Activated B cell treated with CpG ODN at 0.5 μM for 24 hours (primary cell): Measurements from ENCODE around the gene RALGAPB. TPM values are rescaled to one million over a fixed set of nuclear protein-coding genes. Genes with fewer than 3 reads are reported as not detected.

ENCODE experiments used
- ATAC-seq: fragments of 200-7000 bp; cut with Tn5 transposase; one replicate; pipeline ENCODE4 v1.10.0; 2021; ENCODE audit warnings: low read depth, mild to moderate bottlenecking, moderate library complexity
- CTCF ChIA-PET: fragments of 350-600 bp; sonication (Branson Sonifier 250); formaldehyde crosslinking; loops from one replicate; lab custom pipeline; 2021; ENCODE audit warnings: antibody characterized with exemption; lab: Charles Lee
- POLR2A ChIA-PET: fragments of 350-600 bp; sonication (Branson Sonifier 250); formaldehyde crosslinking; loops from one replicate; lab custom pipeline; 2021; ENCODE audit warnings: antibody characterized with exemption; lab: Charles Lee
- DNase-seq: peaks from one replicate; pipeline ENCODE4 v3.0.0; 2022
- H3K27ac Mint-ChIP-seq: one replicate; pipeline ENCODE4 v1.8.0; 2020; ENCODE audit warnings: mixed read lengths
- H3K27me3 Mint-ChIP-seq: one replicate; pipeline ENCODE4 v1.8.0; 2021; ENCODE audit warnings: mixed read lengths
- H3K36me3 Mint-ChIP-seq: one replicate; pipeline ENCODE4 v1.8.0; 2021; ENCODE audit warnings: low read depth, mixed read lengths
- H3K4me1 Mint-ChIP-seq: one replicate; pipeline ENCODE4 v1.8.0; 2021; ENCODE audit warnings: mixed read lengths
- H3K4me3 Mint-ChIP-seq: one replicate; pipeline ENCODE4 v1.8.0; 2020; ENCODE audit warnings: mild to moderate bottlenecking, mixed read lengths
- H3K9me3 Mint-ChIP-seq: one replicate; pipeline ENCODE4 v1.8.0; 2020; ENCODE audit warnings: mixed read lengths
- intact Hi-C: fragments of 100-400 bp; cut with micrococcal nuclease; formaldehyde crosslinking; loops from one replicate; pipeline ENCODE4 v1.15.1; 2024
- total RNA-seq: library from RNA; stranded (reverse); gene quantifications from 2 replicates; pipeline ENCODE4 v1.2.3, GENCODE V29; 2022
- TF ChIP-seq, protein P1 (sequence below): fragments of 200-600 bp; IDR thresholded peaks from one replicate; pipeline ENCODE4 v1.8.0; 2022; ENCODE audit warnings: antibody characterized with exemption, mild to moderate bottlenecking

RALGAPB gene
- total RNA-seq, 1 donor from 2014 or later, result 48.3 TPM

DNA sequence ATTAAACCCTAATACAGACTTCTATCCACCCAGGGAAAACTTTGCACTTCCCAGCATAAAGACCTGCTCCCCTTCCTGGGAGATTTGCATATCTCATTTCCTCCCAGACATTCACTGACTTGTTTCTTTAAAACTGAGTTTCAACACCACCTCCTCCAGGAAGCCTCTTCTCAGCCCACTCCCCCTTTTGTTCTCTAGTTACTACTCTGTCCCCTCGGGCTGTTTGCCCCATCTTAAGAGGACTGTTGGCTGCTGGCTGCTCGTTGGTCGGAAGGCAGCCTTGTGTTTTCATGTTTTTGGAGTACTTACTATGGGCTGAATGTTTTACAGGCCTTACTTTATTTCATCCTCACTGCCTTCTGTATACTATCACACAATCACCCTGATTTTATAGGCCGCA, 135.5 kb downstream of the RALGAPB start:
- H3K4me3 Mint-ChIP-seq, result no peak overlapping the region
- H3K4me1 Mint-ChIP-seq, result peaks cover 3% of the 10 kb centered on the region
- H3K27me3 Mint-ChIP-seq, result peaks cover 45% of the 10 kb centered on the region
- intact Hi-C loops, result no loop called here
- H3K9me3 Mint-ChIP-seq, result no peaks in the 10 kb centered on the region
- H3K36me3 Mint-ChIP-seq, result no peaks in the 10 kb centered on the region
- ChIA-PET POLR2A (no interaction called here), CTCF (no interaction called here)
- DNase-seq (no peak), ATAC-seq (no peak)
- TF ChIP-seq, protein P1, sequence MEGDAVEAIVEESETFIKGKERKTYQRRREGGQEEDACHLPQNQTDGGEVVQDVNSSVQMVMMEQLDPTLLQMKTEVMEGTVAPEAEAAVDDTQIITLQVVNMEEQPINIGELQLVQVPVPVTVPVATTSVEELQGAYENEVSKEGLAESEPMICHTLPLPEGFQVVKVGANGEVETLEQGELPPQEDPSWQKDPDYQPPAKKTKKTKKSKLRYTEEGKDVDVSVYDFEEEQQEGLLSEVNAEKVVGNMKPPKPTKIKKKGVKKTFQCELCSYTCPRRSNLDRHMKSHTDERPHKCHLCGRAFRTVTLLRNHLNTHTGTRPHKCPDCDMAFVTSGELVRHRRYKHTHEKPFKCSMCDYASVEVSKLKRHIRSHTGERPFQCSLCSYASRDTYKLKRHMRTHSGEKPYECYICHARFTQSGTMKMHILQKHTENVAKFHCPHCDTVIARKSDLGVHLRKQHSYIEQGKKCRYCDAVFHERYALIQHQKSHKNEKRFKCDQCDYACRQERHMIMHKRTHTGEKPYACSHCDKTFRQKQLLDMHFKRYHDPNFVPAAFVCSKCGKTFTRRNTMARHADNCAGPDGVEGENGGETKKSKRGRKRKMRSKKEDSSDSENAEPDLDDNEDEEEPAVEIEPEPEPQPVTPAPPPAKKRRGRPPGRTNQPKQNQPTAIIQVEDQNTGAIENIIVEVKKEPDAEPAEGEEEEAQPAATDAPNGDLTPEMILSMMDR, result no peak
- H3K27ac Mint-ChIP-seq, result no peak overlapping the region

DNA sequence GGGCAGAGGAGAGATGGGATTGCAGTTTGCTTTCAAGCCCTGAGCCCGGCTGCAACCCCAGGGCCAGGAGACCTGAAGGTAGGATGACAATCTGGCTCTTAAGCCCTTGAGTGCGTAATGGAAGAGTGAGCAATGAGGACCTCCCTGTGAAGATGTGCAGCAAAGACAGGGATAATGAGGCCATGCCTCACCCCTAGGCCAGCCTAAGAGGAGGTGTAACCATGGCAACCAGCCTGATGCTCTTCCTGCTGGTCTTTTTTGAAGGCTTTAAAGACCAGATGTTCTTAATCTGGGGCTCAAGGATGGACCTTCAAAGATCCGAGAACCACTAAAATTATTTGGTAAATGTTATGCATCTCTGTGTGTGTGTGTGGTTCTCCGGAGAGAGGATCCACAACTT, 137.2 kb downstream of the RALGAPB start:
- POLR2A ChIA-PET, result no interaction called here
- DNase-seq, result no peak
- Mint-ChIP-seq H3K27ac (no peak overlapping the region), H3K9me3 (no peaks in the 10 kb centered on the region), H3K36me3 (no peaks in the 10 kb centered on the region), H3K27me3 (peaks cover 40% of the 10 kb centered on the region), H3K4me3 (no peak overlapping the region), H3K4me1 (peaks cover 3% of the 10 kb centered on the region)
- TF ChIP-seq, protein P1, result no peak
- intact Hi-C loops, result no loop called here
- CTCF ChIA-PET, result no interaction called here
- no peak for ATAC-seq

DNA sequence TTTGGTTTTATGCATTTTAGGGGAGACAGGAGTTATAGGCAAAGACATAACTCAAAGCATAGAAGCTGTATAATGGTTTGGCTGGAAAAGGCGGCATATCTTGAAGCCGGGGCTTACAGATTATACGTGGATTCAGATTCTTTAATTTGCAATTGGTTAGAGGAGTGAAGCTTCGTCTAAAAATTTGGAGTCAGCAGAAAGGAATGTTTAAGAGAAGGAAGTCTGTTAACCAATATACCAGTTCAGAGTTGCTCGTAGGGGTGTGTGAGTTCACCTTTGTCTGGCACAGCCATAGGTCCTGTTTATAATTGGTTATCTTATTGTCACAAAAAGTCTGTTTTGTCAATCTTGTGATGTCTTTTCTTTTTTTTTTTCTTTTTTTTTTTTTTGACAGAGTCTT, 137.9 kb downstream of the RALGAPB start:
- ATAC-seq, result no peak
- ChIA-PET CTCF (no interaction called here), POLR2A (no interaction called here)
- TF ChIP-seq, protein P1, result no peak
- no peaks in the 10 kb centered on the region for H3K9me3 Mint-ChIP-seq
- no peaks in the 10 kb centered on the region for H3K36me3 Mint-ChIP-seq
- DNase-seq, result no peak
- H3K27me3 Mint-ChIP-seq, result peaks cover 33% of the 10 kb centered on the region
- H3K4me1 Mint-ChIP-seq, result peaks cover 3% of the 10 kb centered on the region
- intact Hi-C loops, result no loop called here
- H3K4me3 Mint-ChIP-seq, result no peak overlapping the region
- H3K27ac Mint-ChIP-seq, result no peak overlapping the region

DNA sequence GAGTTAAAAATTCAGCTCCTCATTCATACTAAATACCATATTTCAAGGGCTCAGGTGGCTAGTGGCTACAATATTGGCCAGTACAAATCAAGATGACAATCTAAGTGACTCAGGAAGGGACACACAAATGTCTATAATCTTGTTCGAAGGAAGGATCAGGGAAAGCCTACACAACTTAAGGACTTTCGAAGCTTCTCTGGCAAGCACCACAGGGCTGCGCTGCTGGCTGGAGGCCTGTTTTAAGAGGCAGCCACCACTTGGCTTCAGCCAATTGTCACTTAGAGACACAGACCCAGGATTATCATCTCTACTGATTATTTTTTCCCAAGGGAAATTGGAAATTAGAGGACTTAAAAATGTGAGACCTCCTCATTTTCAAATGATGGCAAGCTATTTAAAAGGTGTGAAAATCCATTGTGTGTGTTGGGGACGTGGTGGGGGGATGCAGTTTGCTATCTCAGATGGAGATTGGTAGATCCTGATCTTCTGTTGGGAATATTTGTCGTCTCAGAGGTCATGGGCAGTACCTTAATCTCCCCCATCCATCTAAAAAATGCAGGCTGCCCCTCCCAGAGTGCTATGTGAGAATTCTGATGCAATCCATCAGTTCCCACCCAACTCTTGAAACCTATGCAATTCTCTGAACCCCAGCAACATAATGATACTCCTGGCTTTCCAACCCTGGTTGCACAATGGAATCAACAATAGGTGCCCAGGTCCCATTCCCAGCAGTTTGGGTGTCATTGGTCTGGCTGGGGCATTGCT, 140.3 kb downstream of the RALGAPB start:
- H3K4me1 Mint-ChIP-seq, result peaks cover 3% of the 10 kb centered on the region
- ChIA-PET CTCF (no interaction called here), POLR2A (no interaction called here)
- no peak overlapping the region for H3K4me3 Mint-ChIP-seq
- no peak overlapping the region for H3K27ac Mint-ChIP-seq
- TF ChIP-seq, protein P1, result no peak
- intact Hi-C loops, result no loop called here
- no peaks in the 10 kb centered on the region for H3K9me3 Mint-ChIP-seq
- ATAC-seq (no peak), DNase-seq (no peak)
- peaks cover 27% of the 10 kb centered on the region for H3K27me3 Mint-ChIP-seq
- H3K36me3 Mint-ChIP-seq, result no peaks in the 10 kb centered on the region

DNA sequence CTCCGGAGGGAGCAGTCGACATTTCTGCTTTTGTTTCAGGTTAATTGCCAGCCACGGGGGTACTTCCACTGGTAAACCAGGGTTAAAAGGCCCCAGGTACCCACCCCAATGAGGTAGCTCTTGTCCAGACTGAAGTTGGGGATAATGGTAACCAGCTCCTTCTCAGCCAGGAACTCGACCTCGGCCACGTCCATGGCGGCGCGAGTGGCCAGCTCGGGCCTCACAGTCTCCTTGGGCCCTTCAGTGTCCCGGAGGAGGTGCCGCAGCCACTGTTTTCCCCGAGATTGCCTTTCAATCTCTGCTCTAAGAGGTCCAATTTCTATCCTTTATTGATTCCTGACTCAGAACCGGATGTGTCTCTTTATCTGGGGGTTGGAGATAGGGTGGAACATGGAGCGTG, 142.6 kb downstream of the RALGAPB start:
- no peaks in the 10 kb centered on the region for H3K4me1 Mint-ChIP-seq
- H3K36me3 Mint-ChIP-seq, result no peaks in the 10 kb centered on the region
- no peaks in the 10 kb centered on the region for H3K9me3 Mint-ChIP-seq
- TF ChIP-seq, protein P1, result no peak
- CTCF ChIA-PET, result no interaction called here
- H3K27me3 Mint-ChIP-seq, result peaks cover 31% of the 10 kb centered on the region
- H3K27ac Mint-ChIP-seq, result no peak overlapping the region
- POLR2A ChIA-PET, result no interaction called here
- DNase-seq, result no peak
- intact Hi-C loops, result no loop called here
- no peak overlapping the region for H3K4me3 Mint-ChIP-seq
- ATAC-seq, result no peak
